HG02571 (cell line): ENCODE measurements around the gene AKAP8.
"Not testable (repeated sequence)": the region's sequence is repeated elsewhere in the genome, so short reads cannot be mapped to it uniquely, and the experiment has no call there.

ENCODE experiments used
- ATAC-seq: cut with Tn5 transposase; IDR thresholded peaks from one replicate; pipeline ENCODE4 v1.9.1; 2021; ENCODE audit warnings: mild to moderate bottlenecking, moderate library complexity; ENCODE audit not compliant: unreplicated experiment

Gene AKAP8

GRCh38 chr19:15379083-15379998 is at the start of gene AKAP8:
AKAP8 (minus strand) TSS chr19:15379787; CDS start chr19:15379731, 56 bp downstream.
- peak; percentile 79 for ATAC-seq

DNA sequence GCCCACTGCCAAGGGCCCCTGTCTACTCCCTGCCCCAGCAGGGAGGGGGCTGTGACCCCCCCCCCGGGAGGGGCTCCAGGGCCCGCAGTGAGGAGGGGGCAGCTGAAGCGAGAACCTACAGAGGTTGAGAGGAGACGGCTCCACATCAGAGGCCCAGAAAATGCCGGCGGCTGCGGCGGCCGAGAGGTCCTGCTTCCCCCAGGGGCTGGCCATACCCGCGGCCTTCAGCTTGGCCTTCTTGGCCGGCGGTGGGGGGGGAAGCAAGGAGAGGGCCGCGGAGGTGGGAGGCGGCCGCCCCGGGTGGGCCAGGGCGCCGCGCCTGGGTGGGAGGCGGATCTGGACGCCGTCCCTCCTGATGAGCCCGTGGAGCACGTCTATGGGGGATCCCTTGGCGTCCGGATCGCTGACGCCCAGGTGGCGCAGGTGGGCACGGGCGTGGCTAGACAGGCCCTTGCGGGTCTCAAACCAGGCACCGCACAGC is 48.4 kb upstream of the AKAP8 start:
- ATAC-seq = no peak

- no peak for ATAC-seq
These were observed 47.7 kb upstream of the AKAP8 start for GRCh38 chr19:15427350-15427700.

DNA sequence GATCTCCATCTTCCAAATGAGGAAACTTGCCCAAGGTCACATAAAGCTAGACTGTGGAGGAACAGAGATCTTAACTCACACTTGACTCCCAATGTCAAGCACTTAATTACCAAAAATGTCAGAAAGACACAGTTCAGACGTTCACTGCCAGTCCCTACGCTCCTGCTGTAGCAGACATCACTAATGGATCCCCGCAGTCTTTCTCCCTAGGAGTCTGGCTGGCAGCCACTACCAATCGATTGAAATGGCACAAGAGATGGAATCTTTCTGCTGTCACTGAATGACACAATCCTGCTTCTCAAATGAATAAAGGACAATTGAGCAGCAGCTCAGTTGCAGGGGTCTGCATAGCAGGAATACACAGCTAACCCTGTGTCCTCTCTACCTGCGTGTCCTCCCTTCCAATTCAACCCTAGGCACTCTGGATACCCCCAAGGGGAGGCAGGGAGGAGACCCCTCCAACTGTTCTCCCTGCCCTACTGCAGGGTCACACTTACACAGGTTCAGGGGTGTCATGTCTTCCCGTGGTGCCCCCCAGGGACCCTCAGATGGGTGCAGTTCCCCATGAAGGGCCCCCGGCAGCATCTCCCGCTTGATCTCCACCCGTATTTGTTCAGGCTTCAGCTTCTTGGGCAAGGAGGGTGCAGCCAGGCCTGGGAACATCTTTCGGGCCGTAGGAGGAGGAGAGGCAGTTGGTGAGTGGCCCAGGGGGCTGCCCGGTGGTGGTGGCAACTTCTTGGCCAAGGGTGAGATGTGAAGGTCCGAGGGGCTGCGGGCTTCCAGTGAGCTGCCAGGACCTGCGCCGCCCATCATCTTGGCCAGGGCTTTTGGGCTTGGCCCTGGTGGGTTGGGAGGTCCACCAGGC is 47.1 kb upstream of the AKAP8 start:
- ATAC-seq = no peak

DNA sequence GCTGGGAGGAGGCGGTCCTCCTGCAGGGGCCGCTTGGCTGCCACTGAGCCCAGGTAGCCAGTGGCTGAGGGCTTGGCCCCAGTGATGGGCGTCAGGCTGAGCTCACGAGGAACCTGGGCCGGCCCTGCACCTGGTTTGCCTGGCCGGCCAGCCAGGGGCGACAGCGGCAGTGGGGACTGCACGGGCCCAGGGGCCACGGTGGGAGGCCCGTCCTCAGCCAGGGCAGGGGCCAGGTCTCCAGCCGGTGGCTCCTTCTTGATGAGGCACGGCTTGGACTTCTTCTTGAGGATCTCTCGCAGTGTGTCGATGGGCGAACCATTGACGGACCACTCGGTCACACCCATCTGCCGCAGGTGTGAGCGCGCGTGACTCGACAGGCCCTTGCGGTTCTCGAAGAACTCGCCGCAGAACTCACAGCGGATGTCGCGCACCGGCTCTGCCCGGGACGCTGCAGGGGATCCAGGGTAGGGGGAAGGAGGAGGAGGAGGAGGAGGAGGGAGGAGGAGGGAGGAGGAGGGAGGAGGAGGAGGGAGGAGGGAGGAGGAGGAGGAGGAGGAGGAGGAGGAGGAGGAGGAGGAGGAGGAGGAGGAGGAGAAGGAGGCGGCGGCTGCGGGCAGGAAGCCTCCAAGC is 45.8 kb upstream of the AKAP8 start:
- ATAC-seq = no peak

GRCh38 chr19:15424692-15425272 is 45.2 kb upstream of the AKAP8 start:
- ATAC-seq = no peak

GRCh38 chr19:15424121-15424520 is 44.5 kb upstream of the AKAP8 start:
- ATAC-seq = no peak

GRCh38 chr19:15423130-15423529 is 43.5 kb upstream of the AKAP8 start:
- ATAC-seq = no peak

DNA sequence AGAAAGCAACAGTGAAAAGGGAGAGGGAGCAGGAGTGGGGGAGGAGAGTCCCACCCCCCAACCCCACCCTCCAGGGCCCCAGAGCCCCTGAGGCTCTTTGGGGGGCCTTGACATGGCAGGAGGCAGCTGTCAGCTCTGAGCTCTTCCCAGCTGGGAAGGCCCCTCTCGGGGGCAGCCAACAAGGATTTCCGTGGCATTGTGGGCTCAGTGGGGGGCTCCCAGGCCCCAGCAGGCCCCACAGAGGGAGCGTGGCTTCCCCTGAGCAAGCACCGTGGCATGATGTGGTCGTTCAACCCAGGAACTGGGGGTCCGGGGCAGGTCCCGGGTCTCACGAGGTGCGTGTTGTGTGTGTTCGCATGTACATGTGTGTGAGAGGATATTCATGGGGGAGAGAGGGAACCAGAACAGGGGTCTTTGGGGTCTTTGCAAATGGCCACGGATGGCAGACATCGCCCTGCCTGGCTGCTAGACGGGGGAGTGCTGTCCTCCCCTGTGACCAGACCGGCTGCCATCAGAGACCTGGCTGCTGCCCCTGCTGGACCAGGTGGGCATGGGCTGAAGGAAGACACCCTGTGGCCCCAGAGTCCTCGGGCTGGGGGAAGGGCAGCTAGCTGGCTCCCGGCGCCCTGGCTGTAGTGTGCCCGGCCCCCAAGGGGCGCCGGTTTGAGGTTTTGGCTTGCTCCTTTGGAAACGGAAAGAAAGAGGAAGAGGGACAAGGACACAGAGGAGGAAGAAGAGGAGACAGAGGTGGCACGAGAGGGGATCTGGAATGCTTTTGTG is 42.9 kb upstream of the AKAP8 start:
- no peak for ATAC-seq

GRCh38 chr19:15421721-15422260 is 42.2 kb upstream of the AKAP8 start:
- no peak for ATAC-seq

- no peak for ATAC-seq
These were observed 41.6 kb upstream of the AKAP8 start for GRCh38 chr19:15421136-15421695.

GRCh38 chr19:15419413-15420025 is 39.9 kb upstream of the AKAP8 start:
- ATAC-seq = no peak

DNA sequence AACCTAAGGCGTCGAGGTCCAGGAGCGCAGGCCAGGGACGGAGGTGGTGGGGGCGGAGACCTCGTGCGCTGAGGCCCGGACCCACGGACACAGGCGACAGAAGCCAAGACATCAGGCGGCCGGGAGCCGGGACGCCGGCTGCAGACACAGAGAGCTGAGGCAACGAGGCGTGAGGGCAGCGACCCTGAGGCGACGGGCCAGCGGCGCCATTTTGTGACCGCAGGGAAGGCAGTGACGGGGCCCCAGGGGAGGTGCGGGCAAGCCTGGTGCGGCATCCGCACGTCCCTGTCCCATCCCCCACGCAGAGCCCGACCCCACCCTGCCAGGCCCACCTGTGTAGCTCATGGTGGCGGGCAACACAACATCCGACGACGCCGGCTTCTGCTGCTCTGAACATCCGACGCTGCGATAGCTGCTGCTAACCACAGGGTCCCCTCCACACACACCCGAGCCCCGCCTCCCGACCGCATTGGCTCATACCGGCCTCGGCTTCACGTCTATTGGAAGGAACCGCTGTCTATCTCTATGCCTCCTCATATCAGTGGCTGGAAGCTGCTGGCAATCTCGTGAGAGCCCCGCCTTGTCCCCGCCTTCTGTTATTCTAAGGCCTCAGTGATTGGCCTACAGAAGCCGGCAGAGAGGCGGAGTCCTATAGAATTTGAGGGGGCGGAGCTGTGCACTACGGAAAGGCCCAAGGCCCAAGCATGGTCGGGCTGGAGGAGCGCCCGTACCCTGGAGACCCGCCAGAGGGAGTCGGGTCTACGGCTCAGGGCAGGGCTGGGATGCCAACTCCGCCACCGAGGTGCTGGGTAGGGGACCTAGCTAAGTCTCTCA is 39.2 kb upstream of the AKAP8 start, which contains the start of gene AKAP8L:
TSS of gene AKAP8L (minus strand) at position 410 of the 834 bp plus-strand sequence. CDS start at position 345, 65 bp downstream.
- ATAC-seq = peak; percentile 94

- ATAC-seq = no peak
These were observed 38.6 kb upstream of the AKAP8 start for GRCh38 chr19:15418231-15418578.

GRCh38 chr19:15417699-15418098 is 38.1 kb upstream of the AKAP8 start:
- ATAC-seq = no peak

DNA sequence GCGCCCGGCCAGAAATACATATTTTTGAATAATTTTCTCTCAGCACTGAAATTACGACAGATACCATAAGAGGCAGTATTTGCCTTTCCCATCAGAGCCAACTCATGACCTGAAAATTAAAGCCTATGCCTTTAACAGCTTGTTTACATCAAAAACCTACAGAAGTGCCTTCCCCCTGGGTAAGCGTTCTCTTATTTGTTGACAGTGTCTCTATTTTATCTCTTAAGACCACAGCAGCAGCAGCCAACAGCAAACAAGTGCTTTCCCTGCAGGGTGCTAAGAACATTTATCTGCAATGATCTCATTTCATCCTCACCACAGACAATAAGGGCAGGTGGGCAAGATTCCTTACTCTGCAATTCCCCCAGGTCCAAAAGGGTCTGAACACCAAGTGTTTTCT is 33.2 kb upstream of the AKAP8 start:
- no peak for ATAC-seq

DNA sequence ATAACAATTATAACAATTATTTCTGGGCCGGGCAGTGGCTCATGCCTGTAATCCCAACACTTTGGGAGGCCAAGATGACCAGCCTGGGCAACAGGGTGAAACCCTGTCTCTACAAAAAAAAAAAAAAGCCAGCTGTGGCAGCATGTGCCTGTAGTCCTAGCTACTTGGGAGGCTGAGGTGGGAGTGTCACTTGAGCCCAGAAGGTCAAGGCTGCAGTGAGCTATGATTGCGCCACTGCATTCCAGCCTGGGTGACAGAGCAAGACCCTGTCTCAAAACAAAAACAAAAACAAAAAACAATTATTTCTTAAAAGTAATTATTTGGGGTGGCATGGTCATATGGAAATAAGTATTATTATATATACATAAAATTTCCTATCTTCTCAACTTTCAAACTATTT is 31.8 kb upstream of the AKAP8 start:
- not testable (repeated sequence) for ATAC-seq

GRCh38 chr19:15404780-15405211 is 25.2 kb upstream of the AKAP8 start:
- ATAC-seq = no peak
